ENCODE measurements around the gene NPHS1.

DNA sequence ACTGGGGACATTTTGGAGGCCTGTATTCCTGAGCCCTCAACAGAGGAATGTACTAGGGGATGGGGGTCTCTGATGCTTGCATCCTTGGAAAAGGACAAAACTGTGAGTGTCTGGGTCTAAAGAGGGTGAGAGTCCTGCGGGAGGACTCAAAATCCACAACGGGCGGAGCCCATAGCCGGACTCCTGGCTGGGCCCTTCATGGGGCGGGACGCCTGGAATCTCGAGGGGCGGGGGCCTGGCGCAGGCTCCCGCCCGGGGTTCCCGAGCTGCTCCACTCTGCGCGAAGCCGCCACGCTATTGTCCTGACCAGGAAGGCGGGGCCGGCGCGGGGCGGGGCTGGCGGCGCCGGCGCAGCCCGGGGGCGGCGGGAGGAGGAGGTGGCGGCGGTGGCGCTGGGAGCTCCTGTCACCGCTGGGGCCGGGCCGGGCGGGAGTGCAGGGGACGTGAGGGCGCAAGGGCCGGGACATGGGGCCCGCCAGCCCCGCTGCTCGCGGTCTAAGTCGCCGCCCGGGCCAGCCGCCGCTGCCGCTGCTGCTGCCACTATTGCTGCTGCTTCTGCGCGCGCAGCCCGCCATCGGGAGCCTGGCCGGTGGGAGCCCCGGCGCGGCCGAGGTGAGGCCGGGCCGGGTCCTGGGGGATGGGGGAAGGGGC lies 16.0 kb upstream of the NPHS1 start, which contains the start of gene APLP1:
- TF ChIP-seq POLR2A (IDR thresholded peaks at IDR 0.05; ENCODE audit: low read depth), result no peak
- TF ChIP-seq POLR2AphosphoS5 (IDR thresholded peaks at IDR 0.05), result no peak
- no peak for TF ChIP-seq CTCF (IDR thresholded peaks at IDR 0.05)
